GM12878 (cell line): ENCODE measurements around the gene CELF2. TPM values are rescaled to one million over a fixed set of nuclear protein-coding genes. Genes with fewer than 3 reads are reported as not detected.

Experiments used
- ATAC-seq: fragments of 200-7000 bp; cut with Tn5 transposase; 3 replicates; pipeline ENCODE4 v1.9.1; 2020; ENCODE audit warnings: mild to moderate bottlenecking, moderate library complexity
- BruUV-seq: library from RNA; stranded (reverse); fragments of 400-500 nt; replicated peaks from 2 replicates; lab custom pipeline; 2021; lab: Mats Ljungman, UMichigan
- CTCF ChIA-PET: fragments of 300-600 bp; sonication (Branson Sonifier 250); formaldehyde crosslinking; extraction: SDS; loops from one replicate; lab custom pipeline; 2021; ENCODE audit warnings: inconsistent platforms; lab: Yijun Ruan, JAX
- POLR2A ChIA-PET: fragments of 350-600 bp; formaldehyde crosslinking; extraction: SDS; loops from one replicate; lab custom pipeline; 2021; ENCODE audit warnings: inconsistent platforms; lab: Charles Lee
- RAD21 ChIA-PET: fragments of 300-600 bp; sonication (Branson Sonifier 250); formaldehyde crosslinking; loops from one replicate; lab custom pipeline; 2023; ENCODE audit warnings: antibody characterized with exemption; ENCODE audit not compliant: unreplicated experiment; lab: Charles Lee
- SMC1A ChIA-PET: fragments of 300-600 bp; sonication (Branson Sonifier 250); formaldehyde crosslinking; loops from one replicate; lab custom pipeline; 2023; ENCODE audit not compliant: unreplicated experiment, uncharacterized antibody; lab: Charles Lee
- DNase-seq: peaks from one replicate; pipeline ENCODE4 v3.0.0-alpha.2; 2011; ENCODE audit warnings: low read depth, low spot score
- FAIRE-seq: peaks from 3 replicates; lab custom pipeline; 2011; peaks lifted over from hg19 to GRCh38; lab: Jason Lieb, UNC
- H2AFZ ChIP-seq: 2 replicates; pipeline ENCODE4 v1.6.0; 2011; ENCODE audit warnings: low read depth, low read length, control low read depth; ENCODE audit not compliant: control insufficient read depth
- H3K27ac ChIP-seq: 2 replicates; pipeline ENCODE4 v1.5.1; 2011; ENCODE audit warnings: control low read depth; ENCODE audit not compliant: control insufficient read depth, insufficient read depth
- H3K27me3 ChIP-seq, 2 experiments: replicated peaks in 1 of 2; 2 replicates each; pipeline versions ENCODE4 v1.6.0 to v1.6.1; 2011; ENCODE audit warnings: low read length in 1 of 2; ENCODE audit not compliant: control insufficient read depth in 2 of 2, insufficient read depth in 2 of 2
- H3K36me3 ChIP-seq, 2 experiments: 2 replicates each; pipeline ENCODE4 v1.5.1; 2011; ENCODE audit warnings: low read length in 1 of 2; ENCODE audit not compliant: control insufficient read depth in 2 of 2, insufficient read depth in 2 of 2
- H3K4me1 ChIP-seq: 2 replicates; pipeline ENCODE4 v1.6.1; 2011; ENCODE audit warnings: mild to moderate bottlenecking, low read length, moderate library complexity, mixed read lengths; ENCODE audit not compliant: control insufficient read depth, insufficient read depth
- H3K4me2 ChIP-seq: 2 replicates; pipeline ENCODE4 v1.6.0; 2011; ENCODE audit warnings: control low read depth; ENCODE audit not compliant: control insufficient read depth, insufficient read depth
- H3K4me3 ChIP-seq: fragments of 200-600 bp; sonication (generic); 2 replicates; pipeline ENCODE4 v1.5.1; 2016
- H3K79me2 ChIP-seq: 2 replicates; pipeline ENCODE4 v1.6.0; 2011; ENCODE audit warnings: low read length; ENCODE audit not compliant: control insufficient read depth, insufficient read depth
- H3K9ac ChIP-seq: 2 replicates; pipeline ENCODE4 v1.8.0; 2011; ENCODE audit warnings: low read length, control low read depth, mixed read lengths; ENCODE audit not compliant: control insufficient read depth, insufficient read depth
- H3K9me3 ChIP-seq: replicated peaks from 3 replicates; pipeline ENCODE4 v1.5.1; 2011; ENCODE audit warnings: mild to moderate bottlenecking, low read length; ENCODE audit not compliant: control insufficient read depth, insufficient read depth
- H4K20me1 ChIP-seq: 2 replicates; pipeline ENCODE4 v1.6.0; 2011; ENCODE audit not compliant: control insufficient read depth, insufficient read depth
- BACH1 ChIP-seq: fragments of 450-650 bp; IDR thresholded peaks from 2 replicates; pipeline ENCODE4 v1.6.1; 2017; ENCODE audit warnings: mild to moderate bottlenecking, borderline replicate concordance
- CBX3 ChIP-seq: fragments of 200-600 bp; sonication (generic); IDR thresholded peaks from 2 replicates; pipeline ENCODE4 v1.6.1; 2016; ENCODE audit warnings: low read depth, borderline replicate concordance
- CBX5 ChIP-seq: sonication (generic); IDR thresholded peaks from 2 replicates; pipeline ENCODE4 v1.6.1; 2016; ENCODE audit warnings: low read depth, moderate library complexity, mild to moderate bottlenecking, inconsistent platforms
- CEBPZ ChIP-seq: fragments of 150-350 bp; IDR thresholded peaks from 2 replicates; pipeline ENCODE4 v1.6.1; 2016; ENCODE audit warnings: low read depth, low read length
- CREB1 ChIP-seq: IDR thresholded peaks from 2 replicates; pipeline ENCODE4 v1.6.1; 2012; ENCODE audit warnings: low read depth, mild to moderate bottlenecking, inconsistent platforms
- CUX1 ChIP-seq: IDR thresholded peaks from 2 replicates; pipeline ENCODE4 v1.6.1; 2012; ENCODE audit warnings: improper control_type of control experiment, low read depth, low read length; ENCODE audit not compliant: insufficient replicate concordance
- E2F4 ChIP-seq: IDR thresholded peaks from 2 replicates; pipeline ENCODE4 v1.6.1; 2012; ENCODE audit warnings: low read depth, low read length, improper control_type of control experiment
- FOS ChIP-seq: IDR thresholded peaks from 3 replicates; pipeline ENCODE4 v1.6.1; 2011; ENCODE audit warnings: borderline replicate concordance; ENCODE audit not compliant: insufficient read length; ENCODE audit errors: extremely low read depth
- FOXM1 ChIP-seq: IDR thresholded peaks from 2 replicates; pipeline ENCODE4 v1.6.1; 2012; ENCODE audit warnings: low read depth, mild to moderate bottlenecking, inconsistent platforms, low read length, moderate library complexity
- HSF1 ChIP-seq: fragments of 150-350 bp; IDR thresholded peaks from 2 replicates; pipeline ENCODE4 v1.6.1; 2014; ENCODE audit warnings: mild to moderate bottlenecking, low read depth, low read length
- MTA2 ChIP-seq: fragments of 450-650 bp; IDR thresholded peaks from 2 replicates; pipeline ENCODE4 v1.6.1; 2016; ENCODE audit warnings: low read depth, mild to moderate bottlenecking, moderate library complexity
- NFIC ChIP-seq: IDR thresholded peaks from 2 replicates; pipeline ENCODE4 v1.6.1; 2012; ENCODE audit warnings: low read depth, mild to moderate bottlenecking, inconsistent platforms, low read length, moderate library complexity
- PML ChIP-seq: IDR thresholded peaks from 2 replicates; pipeline ENCODE4 v1.6.1; 2012; ENCODE audit warnings: low read length, inconsistent platforms
- RAD51 ChIP-seq: fragments of 450-650 bp; IDR thresholded peaks from 2 replicates; pipeline ENCODE4 v1.6.1; 2016; ENCODE audit warnings: moderate library complexity, mild to moderate bottlenecking, inconsistent platforms
- YBX1 ChIP-seq: fragments of 450-650 bp; IDR thresholded peaks from 2 replicates; pipeline ENCODE4 v1.6.1; 2016; ENCODE audit warnings: antibody characterized with exemption
- WGBS: methylation state at CpG from one replicate; pipeline ENCODE4 v1.1.6; 2016; ENCODE audit warnings: low lambda C conversion rate; ENCODE audit not compliant: insufficient replicate concordance, insufficient coverage; ENCODE audit errors: missing lambda C conversion rate; 5-methylcytosine and 5-hydroxymethylcytosine counted together
- in situ Hi-C: fragments of 300-500 bp; cut with MboI; formaldehyde crosslinking; loops from 9 replicates; pipeline ENCODE4 v1.14.3; 2018; ENCODE audit warnings: mixed read lengths
- intact Hi-C: fragments of 100-400 bp; cut with micrococcal nuclease; formaldehyde crosslinking; loops from one replicate; pipeline ENCODE4 v1.14.2; 2022; ENCODE audit not compliant: unreplicated experiment
- polyA plus RNA-seq, 11 experiments: library from polyadenylated mRNA; depleted of rRNA in 4 of 11; unstranded in 6 of 11; stranded (reverse) in 5 of 11; fragments of >200 nt; fragmentation: Nextera tagmentation in 4 of 11; fragmentation: Illumina TruSeq in 1 of 11; extraction: Ambion mirVana in 4 of 11; extraction: Trizol in 1 of 11; gene quantifications; 1 replicate in 1 of 11; 2 replicates in 10 of 11; pipeline versions ENCODE4 v1.2.1 to v1.2.3, GENCODE V29; 2011 to 2016; ENCODE audit warnings: inconsistent platforms in 2 of 11, missing spikeins in 2 of 11, low read depth in 1 of 11
- total RNA-seq, 4 experiments: library from RNA; depleted of rRNA in 3 of 4; stranded (reverse); fragments of >200 nt in 3 of 4; fragmentation: Illumina TruSeq in 1 of 4; extraction: Trizol in 1 of 4; gene quantifications; 2 replicates each; pipeline versions ENCODE4 v1.2.1 to v1.2.3, GENCODE V29; 2013 to 2021

The CELF2 gene
- total and polyA plus RNA-seq, 10 of the 15 experiments (the other 5 are each of a cell fraction or from before 2014, with no cell fraction given), result 20.8 to 129 (median 86.3) TPM

GRCh38 chr10:11046776-11047160 is 29.1 kb downstream of the CELF2 start:
- Histone ChIP-seq H3K27me3 (no peaks in the 10 kb centered on the region; a peak in 1 of 4 replicates), H3K9ac (no peak overlapping the region), H3K4me1 (no peaks in the 10 kb centered on the region), H3K9me3 (no peaks in the 10 kb centered on the region), H3K27ac (no peak overlapping the region), H3K4me3 (no peak overlapping the region), H4K20me1 (no peaks in the 10 kb centered on the region), H2AFZ (no peak overlapping the region), H3K36me3 (no peaks in the 10 kb centered on the region), H3K4me2 (no peak overlapping the region), H3K79me2 (no peaks in the 10 kb centered on the region)
- ChIA-PET SMC1A (no interaction called here), POLR2A (no interaction called here), RAD21 (no interaction called here), CTCF (interaction anchor here (1.0 kb wide), 1 partner anchor 9 kb away, joined by 3 read pairs; no protein-coding TSS in a partner anchor)
- BruUV-seq, result no TSS peak
- intact Hi-C loops, result no loop called here
- 57% methylated on average over 5 of the region's 5 CpGs for WGBS
- ATAC-seq (no peak), FAIRE-seq (no peak), DNase-seq (no peak)
- in situ Hi-C loops, result loop anchor here (25.0 kb wide), 1 partner anchor 1709 kb away; no protein-coding TSS in a partner anchor
- no peak for TF ChIP-seq CBX5
- TF ChIP-seq MTA2, result no peak
- no peak for TF ChIP-seq CREB1
- TF ChIP-seq CEBPZ, result no peak
- no peak for TF ChIP-seq CBX3
- TF ChIP-seq FOS, result no peak
- TF ChIP-seq PML, result no peak
- no peak for TF ChIP-seq BACH1
- no peak for TF ChIP-seq NFIC
- no peak for TF ChIP-seq YBX1
- TF ChIP-seq HSF1, result no peak
- no peak for TF ChIP-seq CUX1
- no peak for TF ChIP-seq E2F4
- no peak for TF ChIP-seq RAD51
- no peak for TF ChIP-seq FOXM1
